Measurements from ENCODE around the gene SNX9. TPM values are rescaled to one million over a fixed set of nuclear protein-coding genes. Genes with fewer than 3 reads are reported as not detected.
A peak's percentile ranks its signal among the peaks of the same experiment; 100 is the strongest.

Gene SNX9
- total and polyA plus RNA-seq, 2 donors (not counting 1 experiment from before 2014, with no cell fraction given): 10.0 to 50.7 TPM

- Mint-ChIP-seq H3K27me3 (no peaks in the 10 kb centered on the region), H3K27ac (peak overlapping the region; percentile 92), H3K4me1 (peaks cover 28% of the 10 kb centered on the region), H3K9me3 (ENCODE audit: insufficient read depth) (no peaks in the 10 kb centered on the region), H3K4me3 (peak overlapping the region; percentile 91)
- CTCF ChIA-PET: interaction anchor here (1.5 kb wide), 2 partner anchors 10 to 81 kb away, joined by 4 to 5 read pairs; no protein-coding TSS in a partner anchor
- Histone ChIP-seq H3K27ac (ENCODE audit: low read length in 2 of 2) (peak overlapping the region in 1 of 2 donors; percentile 61), H4K20me1 (ENCODE audit: control insufficient read depth, insufficient read depth, low read length, poor library complexity, severe bottlenecking) (no peaks in the 10 kb centered on the region), H3K4me2 (replicated peaks; ENCODE audit: low read depth, low read length, poor library complexity, severe bottlenecking) (peak overlapping the region; percentile 87), H3K79me2 (ENCODE audit: control insufficient read depth, insufficient read depth, low read length) (peaks cover 36% of the 10 kb centered on the region), H3K27me3 (replicated peaks in 1 of 4; ENCODE audit: control extremely low read depth in 1 of 4, control insufficient read depth in 3 of 4, insufficient read depth in 4 of 4, low read length in 3 of 4) (peaks cover 0 to 2% (median 0%) of the 10 kb centered on the region in 4 experiments), H3K9ac (ENCODE audit: low read length) (peak overlapping the region; percentile 66), H3K9me3 (ENCODE audit: control extremely low read depth in 1 of 3, control insufficient read depth in 2 of 3, insufficient read depth in 1 of 3, low read length in 2 of 3) (peaks cover 0 to 7% (median 0%) of the 10 kb centered on the region in 3 donors), H3K36me3 (replicated peaks in 1 of 2; ENCODE audit: control extremely low read depth in 1 of 2, control insufficient read depth in 1 of 2, extremely low read depth in 1 of 2, insufficient read depth in 2 of 2, low read length in 1 of 2) (no peaks in the 10 kb centered on the region), H3K4me3 (ENCODE audit: control extremely low read depth in 1 of 5, extremely low read depth in 1 of 5, insufficient read depth in 1 of 5, low read depth in 2 of 5, low read length in 4 of 5) (peak overlapping the region in 4 of 5 experiments; percentile 7 to 60 (median 33)), H3K4me1 (ENCODE audit: control insufficient read depth in 2 of 2, insufficient read depth in 2 of 2, low read length in 2 of 2) (peaks cover 16 to 30% of the 10 kb centered on the region in 2 donors), H2AFZ (ENCODE audit: insufficient read depth, low read depth, low read length, poor library complexity, severe bottlenecking) (peak overlapping the region; percentile 79)
- DNase-seq (peak; percentile 62), ATAC-seq (ENCODE audit: low read depth) (peak; percentile 78)
- 18% methylated on average over 11 of the region's 15 CpGs for WGBS (ENCODE audit: insufficient coverage)
- POLR2A ChIA-PET: no interaction called here
- TF ChIP-seq CTCF (IDR thresholded peaks at IDR 0.05): no peak
- TF ChIP-seq EZH2 (IDR thresholded peaks at IDR 0.05; ENCODE audit: borderline replicate concordance, insufficient read depth, low read depth, low read length, poor library complexity, severe bottlenecking): no peak
- intact Hi-C loops (cut with micrococcal nuclease): loop anchor here (1.0 kb wide), 1 partner anchor 8 kb away; no protein-coding TSS in a partner anchor
Measured at GRCh38 chr6:157990321-157991066, 167.4 kb downstream of the SNX9 start.

GRCh38 chr6:157991067-157991432 is 168.0 kb downstream of the SNX9 start:
- Histone ChIP-seq H3K79me2 (ENCODE audit: control insufficient read depth, insufficient read depth, low read length) (peaks cover 31% of the 10 kb centered on the region), H3K27ac (ENCODE audit: low read length in 2 of 2) (peak overlapping the region in 1 of 2 donors; percentile 61), H3K4me3 (ENCODE audit: control extremely low read depth in 1 of 5, extremely low read depth in 1 of 5, insufficient read depth in 1 of 5, low read depth in 2 of 5, low read length in 4 of 5) (no peak overlapping the region), H3K4me2 (replicated peaks; ENCODE audit: low read depth, low read length, poor library complexity, severe bottlenecking) (peak overlapping the region; percentile 87), H4K20me1 (ENCODE audit: control insufficient read depth, insufficient read depth, low read length, poor library complexity, severe bottlenecking) (no peaks in the 10 kb centered on the region), H2AFZ (ENCODE audit: insufficient read depth, low read depth, low read length, poor library complexity, severe bottlenecking) (peak overlapping the region; percentile 79), H3K9me3 (ENCODE audit: control extremely low read depth in 1 of 3, control insufficient read depth in 2 of 3, insufficient read depth in 1 of 3, low read length in 2 of 3) (peaks cover 0 to 7% (median 0%) of the 10 kb centered on the region in 3 donors), H3K9ac (ENCODE audit: low read length) (peak overlapping the region; percentile 66), H3K4me1 (ENCODE audit: control insufficient read depth in 2 of 2, insufficient read depth in 2 of 2, low read length in 2 of 2) (peaks cover 16 to 30% of the 10 kb centered on the region in 2 donors), H3K27me3 (replicated peaks in 1 of 4; ENCODE audit: control extremely low read depth in 1 of 4, control insufficient read depth in 3 of 4, insufficient read depth in 4 of 4, low read length in 3 of 4) (peaks cover 0 to 2% (median 0%) of the 10 kb centered on the region in 4 experiments), H3K36me3 (replicated peaks in 1 of 2; ENCODE audit: control extremely low read depth in 1 of 2, control insufficient read depth in 1 of 2, extremely low read depth in 1 of 2, insufficient read depth in 2 of 2, low read length in 1 of 2) (no peaks in the 10 kb centered on the region)
- intact Hi-C loops (cut with micrococcal nuclease): no loop called here
- no peak for TF ChIP-seq CTCF (IDR thresholded peaks at IDR 0.05)
- no peak for TF ChIP-seq EZH2 (IDR thresholded peaks at IDR 0.05; ENCODE audit: borderline replicate concordance, insufficient read depth, low read depth, low read length, poor library complexity, severe bottlenecking)
- WGBS (ENCODE audit: insufficient coverage): 92% methylated on average over 10 of the region's 11 CpGs
- ChIA-PET POLR2A (no interaction called here), CTCF (interaction anchor here (1.5 kb wide), 2 partner anchors 11 to 80 kb away, joined by 4 to 5 read pairs; no protein-coding TSS in a partner anchor)
- H3K27me3 Mint-ChIP-seq: no peaks in the 10 kb centered on the region
- peaks cover 29% of the 10 kb centered on the region for H3K4me1 Mint-ChIP-seq
- peak overlapping the region; percentile 91 for H3K4me3 Mint-ChIP-seq
- DNase-seq (no peak), ATAC-seq (ENCODE audit: low read depth) (no peak)
- no peaks in the 10 kb centered on the region for H3K9me3 Mint-ChIP-seq (ENCODE audit: insufficient read depth)
- no peak overlapping the region for H3K27ac Mint-ChIP-seq

Measured in B cell (primary cell).